ENCODE measurements around the gene GRIN2A. TPM values are rescaled to one million over a fixed set of nuclear protein-coding genes. Genes with fewer than 3 reads are reported as not detected.

The GRIN2A gene
- total and polyA plus RNA-seq, 2 donors (not counting 3 experiments of a cell fraction or from before 2014, with no cell fraction given) = not detected

DNA sequence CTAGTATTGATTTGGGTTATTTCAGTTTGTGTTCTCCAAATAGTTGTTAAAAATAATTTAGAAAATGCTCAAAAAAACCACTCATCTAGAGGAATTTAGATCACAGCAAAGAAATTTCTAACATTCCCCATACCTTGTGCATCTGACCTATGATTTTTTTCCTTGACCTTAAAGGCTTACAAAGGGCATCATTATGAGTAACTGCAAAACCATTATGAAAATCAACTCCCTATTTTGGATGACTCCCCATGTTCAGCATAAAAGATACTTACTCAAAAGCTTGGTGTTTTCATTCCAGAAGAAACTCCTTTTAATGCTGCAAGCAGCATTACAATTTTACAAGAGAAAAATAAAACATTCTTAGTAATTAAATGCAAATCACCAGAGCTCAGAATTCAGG is 83.2 kb downstream of the GRIN2A start:
- Histone ChIP-seq H3K79me2 (ENCODE audit: control insufficient read depth, insufficient read depth, low read length) (no peaks in the 10 kb centered on the region), H3K27me3 (ENCODE audit: control insufficient read depth in 2 of 2, insufficient read depth in 2 of 2, low read length in 2 of 2) (no peaks in the 10 kb centered on the region), H3K4me1 (ENCODE audit: control insufficient read depth, extremely low read depth, insufficient read depth, low read length) (no peaks in the 10 kb centered on the region), H3K4me3 (replicated peaks in 1 of 3; ENCODE audit: insufficient read depth in 1 of 3, low read depth in 1 of 3, low read length in 3 of 3) (no peak overlapping the region), H3K4me2 (ENCODE audit: insufficient read depth, low read length) (no peak overlapping the region), H3K36me3 (ENCODE audit: control insufficient read depth in 2 of 2, extremely low read depth in 1 of 2, insufficient read depth in 2 of 2, low read length in 2 of 2) (no peaks in the 10 kb centered on the region), H4K20me1 (replicated peaks; ENCODE audit: control insufficient read depth, extremely low read depth, insufficient read depth, low read length) (no peaks in the 10 kb centered on the region), H3K27ac (ENCODE audit: insufficient read depth, low read depth, low read length) (no peak overlapping the region), H3K9ac (replicated peaks; ENCODE audit: extremely low read depth, insufficient read depth, low read length) (no peak overlapping the region), H2AFZ (ENCODE audit: low read depth, low read length) (no peak overlapping the region), H3K9me3 (replicated peaks; ENCODE audit: control insufficient read depth, insufficient read depth, low read length) (no peaks in the 10 kb centered on the region), H3K9me1 (replicated peaks; ENCODE audit: control insufficient read depth, extremely low read depth, insufficient read depth, low read length) (no peaks in the 10 kb centered on the region)
- BruUV-seq (replicated peaks) = no TSS peak
- intact Hi-C loops (cut with micrococcal nuclease) = no loop called here
- ChIA-PET CTCF (no interaction called here), POLR2A (no interaction called here)
- dilution Hi-C loops (cut with MboI; ENCODE audit: extremely low pct_ligation_motif_present, low sequenced_read_pairs) = no loop called here
- no peak for TF ChIP-seq JUN (IDR thresholded peaks at IDR 0.05; ENCODE audit: borderline replicate concordance, insufficient read depth, insufficient read length, low read depth)
- no peak for FAIRE-seq
- no peak for DNase-seq (ENCODE audit: low read depth, low spot score)

- Histone ChIP-seq H3K9ac (replicated peaks; ENCODE audit: extremely low read depth, insufficient read depth, low read length) (no peak overlapping the region), H3K79me2 (ENCODE audit: control insufficient read depth, insufficient read depth, low read length) (no peaks in the 10 kb centered on the region), H3K36me3 (ENCODE audit: control insufficient read depth in 2 of 2, extremely low read depth in 1 of 2, insufficient read depth in 2 of 2, low read length in 2 of 2) (no peaks in the 10 kb centered on the region), H3K4me3 (replicated peaks in 1 of 3; ENCODE audit: insufficient read depth in 1 of 3, low read depth in 1 of 3, low read length in 3 of 3) (no peak overlapping the region), H3K4me1 (ENCODE audit: control insufficient read depth, extremely low read depth, insufficient read depth, low read length) (no peaks in the 10 kb centered on the region), H3K9me3 (replicated peaks; ENCODE audit: control insufficient read depth, insufficient read depth, low read length) (no peaks in the 10 kb centered on the region), H3K9me1 (replicated peaks; ENCODE audit: control insufficient read depth, extremely low read depth, insufficient read depth, low read length) (no peaks in the 10 kb centered on the region), H3K27ac (ENCODE audit: insufficient read depth, low read depth, low read length) (no peak overlapping the region), H3K27me3 (ENCODE audit: control insufficient read depth in 2 of 2, insufficient read depth in 2 of 2, low read length in 2 of 2) (no peaks in the 10 kb centered on the region), H4K20me1 (replicated peaks; ENCODE audit: control insufficient read depth, extremely low read depth, insufficient read depth, low read length) (no peaks in the 10 kb centered on the region), H2AFZ (ENCODE audit: low read depth, low read length) (no peak overlapping the region), H3K4me2 (ENCODE audit: insufficient read depth, low read length) (no peak overlapping the region)
- no peak for DNase-seq (ENCODE audit: low read depth, low spot score)
- dilution Hi-C loops (cut with MboI; ENCODE audit: extremely low pct_ligation_motif_present, low sequenced_read_pairs) = no loop called here
- intact Hi-C loops (cut with micrococcal nuclease) = no loop called here
- ChIA-PET CTCF (no interaction called here), POLR2A (no interaction called here)
- BruUV-seq (replicated peaks) = no TSS peak
- no peak for FAIRE-seq
- no peak for TF ChIP-seq MAX (IDR thresholded peaks at IDR 0.05; ENCODE audit: insufficient read depth, insufficient read length)
- no peak for TF ChIP-seq MYC (IDR thresholded peaks at IDR 0.05; ENCODE audit: low read depth, low read length)
- no peak for TF ChIP-seq GATA2 (IDR thresholded peaks at IDR 0.05; ENCODE audit: insufficient read depth, insufficient read length, low read depth, low read length)
- no peak for TF ChIP-seq POLR2AphosphoS5 (IDR thresholded peaks at IDR 0.05; ENCODE audit: insufficient read depth, low read depth, low read length)
- TF ChIP-seq, protein P1, sequence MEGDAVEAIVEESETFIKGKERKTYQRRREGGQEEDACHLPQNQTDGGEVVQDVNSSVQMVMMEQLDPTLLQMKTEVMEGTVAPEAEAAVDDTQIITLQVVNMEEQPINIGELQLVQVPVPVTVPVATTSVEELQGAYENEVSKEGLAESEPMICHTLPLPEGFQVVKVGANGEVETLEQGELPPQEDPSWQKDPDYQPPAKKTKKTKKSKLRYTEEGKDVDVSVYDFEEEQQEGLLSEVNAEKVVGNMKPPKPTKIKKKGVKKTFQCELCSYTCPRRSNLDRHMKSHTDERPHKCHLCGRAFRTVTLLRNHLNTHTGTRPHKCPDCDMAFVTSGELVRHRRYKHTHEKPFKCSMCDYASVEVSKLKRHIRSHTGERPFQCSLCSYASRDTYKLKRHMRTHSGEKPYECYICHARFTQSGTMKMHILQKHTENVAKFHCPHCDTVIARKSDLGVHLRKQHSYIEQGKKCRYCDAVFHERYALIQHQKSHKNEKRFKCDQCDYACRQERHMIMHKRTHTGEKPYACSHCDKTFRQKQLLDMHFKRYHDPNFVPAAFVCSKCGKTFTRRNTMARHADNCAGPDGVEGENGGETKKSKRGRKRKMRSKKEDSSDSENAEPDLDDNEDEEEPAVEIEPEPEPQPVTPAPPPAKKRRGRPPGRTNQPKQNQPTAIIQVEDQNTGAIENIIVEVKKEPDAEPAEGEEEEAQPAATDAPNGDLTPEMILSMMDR (IDR thresholded peaks at IDR 0.05; ENCODE audit: extremely low read depth in 1 of 2, insufficient read depth in 1 of 2, low read depth in 1 of 2, low read length in 2 of 2) = no peak
Observed at GRCh38 chr16:10097271-10097670, 85.0 kb downstream of the GRIN2A start.
